Activated T-helper 1 cell treated with anti-CD3 and anti-CD28 coated beads, Interleukin-12 subunit alpha, Interleukin-12 subunit beta, Interleukin-2, Interleukin-4 antibody, amounts not matched to agents 30 ng/mL and 10 ng/mL and 1 ng/mL, durations not matched to agents 14 hours and 24 hours and 36 hours (primary cell): ENCODE data around the gene CFTR. TPM values are rescaled to one million over a fixed set of nuclear protein-coding genes. Genes with fewer than 3 reads are reported as not detected.
"Not testable (repeated sequence)": the region's sequence is repeated elsewhere in the genome, so short reads cannot be mapped to it uniquely, and the experiment has no call there.

Experiments
- DNase-seq: peaks from one replicate; pipeline ENCODE4 v3.0.0; 2021; ENCODE audit warnings: low spot score
- H3K27ac Mint-ChIP-seq: one replicate; pipeline ENCODE4 v1.8.0; 2021; ENCODE audit warnings: mild to moderate bottlenecking, mixed read lengths
- H3K27me3 Mint-ChIP-seq: one replicate; pipeline ENCODE4 v1.8.0; 2022; ENCODE audit warnings: mild to moderate bottlenecking, moderate library complexity, mixed read lengths; ENCODE audit not compliant: insufficient read depth
- H3K36me3 Mint-ChIP-seq: one replicate; pipeline ENCODE4 v1.8.0; 2021; ENCODE audit warnings: low read depth, mixed read lengths
- H3K4me1 Mint-ChIP-seq: one replicate; pipeline ENCODE4 v1.8.0; 2021; ENCODE audit warnings: low read depth, mixed read lengths
- H3K4me3 Mint-ChIP-seq: one replicate; pipeline ENCODE4 v1.8.0; 2021; ENCODE audit warnings: mild to moderate bottlenecking, moderate library complexity, mixed read lengths
- H3K9me3 Mint-ChIP-seq: one replicate; pipeline ENCODE4 v1.8.0; 2021; ENCODE audit warnings: mixed read lengths
- intact Hi-C: fragments of 100-400 bp; cut with micrococcal nuclease; formaldehyde crosslinking; loops from one replicate; pipeline ENCODE4 v1.15.1; 2024
- total RNA-seq: library from RNA; stranded (reverse); gene quantifications from 2 replicates; pipeline ENCODE4 v1.2.3, GENCODE V29; 2022

The CFTR gene
- total RNA-seq = not detected in 2 replicates

DNA sequence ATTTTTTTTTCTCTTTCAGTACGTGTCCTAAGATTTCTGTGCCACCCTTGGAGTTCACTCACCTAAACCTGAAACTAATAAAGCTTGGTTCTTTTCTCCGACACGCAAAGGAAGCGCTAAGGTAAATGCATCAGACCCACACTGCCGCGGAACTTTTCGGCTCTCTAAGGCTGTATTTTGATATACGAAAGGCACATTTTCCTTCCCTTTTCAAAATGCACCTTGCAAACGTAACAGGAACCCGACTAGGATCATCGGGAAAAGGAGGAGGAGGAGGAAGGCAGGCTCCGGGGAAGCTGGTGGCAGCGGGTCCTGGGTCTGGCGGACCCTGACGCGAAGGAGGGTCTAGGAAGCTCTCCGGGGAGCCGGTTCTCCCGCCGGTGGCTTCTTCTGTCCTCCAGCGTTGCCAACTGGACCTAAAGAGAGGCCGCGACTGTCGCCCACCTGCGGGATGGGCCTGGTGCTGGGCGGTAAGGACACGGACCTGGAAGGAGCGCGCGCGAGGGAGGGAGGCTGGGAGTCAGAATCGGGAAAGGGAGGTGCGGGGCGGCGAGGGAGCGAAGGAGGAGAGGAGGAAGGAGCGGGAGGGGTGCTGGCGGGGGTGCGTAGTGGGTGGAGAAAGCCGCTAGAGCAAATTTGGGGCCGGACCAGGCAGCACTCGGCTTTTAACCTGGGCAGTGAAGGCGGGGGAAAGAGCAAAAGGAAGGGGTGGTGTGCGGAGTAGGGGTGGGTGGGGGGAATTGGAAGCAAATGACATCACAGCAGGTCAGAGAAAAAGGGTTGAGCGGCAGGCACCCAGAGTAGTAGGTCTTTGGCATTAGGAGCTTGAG lies at the start of gene CFTR:
TSS of gene CFTR (plus strand) at position 801 of the 830 bp plus-strand sequence. CDS start 70 bp downstream, outside the sequence.
- Mint-ChIP-seq H3K9me3 (no peaks in the 10 kb centered on the region), H3K4me1 (no peaks in the 10 kb centered on the region), H3K27ac (no peak within 1 kb of the TSS), H3K27me3 (peaks cover 36% of the 10 kb centered on the region), H3K4me3 (peak within 1 kb of the TSS; percentile 5), H3K36me3 (no peaks in the 10 kb centered on the region)
- DNase-seq = no peak
- intact Hi-C loops = no loop called here

- no peak for DNase-seq
- H3K36me3 Mint-ChIP-seq = no peaks in the 10 kb centered on the region
- no peak overlapping the region for H3K4me3 Mint-ChIP-seq
- no peak overlapping the region for H3K27ac Mint-ChIP-seq
- H3K9me3 Mint-ChIP-seq = no peaks in the 10 kb centered on the region
- peaks cover 4% of the 10 kb centered on the region for H3K27me3 Mint-ChIP-seq
- intact Hi-C loops = no loop called here
- H3K4me1 Mint-ChIP-seq = peaks cover 7% of the 10 kb centered on the region
Measured at GRCh38 chr7:117435475-117436043, 44.3 kb upstream of the CFTR start.

- DNase-seq = no peak
- H3K27ac Mint-ChIP-seq = no peak overlapping the region
- intact Hi-C loops = no loop called here
- H3K27me3 Mint-ChIP-seq = no peaks in the 10 kb centered on the region
- no peaks in the 10 kb centered on the region for H3K9me3 Mint-ChIP-seq
- H3K4me1 Mint-ChIP-seq = no peaks in the 10 kb centered on the region
- no peaks in the 10 kb centered on the region for H3K36me3 Mint-ChIP-seq
- H3K4me3 Mint-ChIP-seq = no peak overlapping the region
Measured at GRCh38 chr7:117444646-117445045, 35.2 kb upstream of the CFTR start.

DNA sequence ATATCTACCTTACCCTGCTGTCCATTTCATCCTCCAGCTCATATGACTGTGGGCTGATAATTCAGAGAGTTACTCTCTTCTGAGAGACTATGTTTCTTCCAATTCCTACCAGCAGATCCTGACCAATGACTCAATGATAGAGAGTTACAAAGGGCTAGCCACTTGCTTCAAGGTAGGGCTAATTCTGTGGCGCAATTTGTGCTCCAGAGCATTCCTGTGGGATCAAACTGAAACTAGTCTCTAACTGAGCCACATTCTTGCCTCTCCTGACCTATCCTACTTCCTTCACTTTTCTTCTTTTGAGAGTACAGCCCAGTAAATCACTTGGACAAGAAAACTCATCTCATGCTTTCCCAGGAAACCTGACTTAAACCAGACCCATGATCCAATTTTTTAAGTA lies 34.6 kb upstream of the CFTR start:
- no peaks in the 10 kb centered on the region for H3K36me3 Mint-ChIP-seq

GRCh38 chr7:117446220-117446815 lies 33.5 kb upstream of the CFTR start:
- Mint-ChIP-seq H3K9me3 (no peaks in the 10 kb centered on the region), H3K27ac (no peak overlapping the region), H3K4me3 (no peak overlapping the region), H3K4me1 (no peaks in the 10 kb centered on the region), H3K27me3 (no peaks in the 10 kb centered on the region), H3K36me3 (no peaks in the 10 kb centered on the region)
- intact Hi-C loops = no loop called here
- DNase-seq = no peak

More for the DNA sequence above, 34.6 kb upstream of the CFTR start:
- no peak overlapping the region for H3K27ac Mint-ChIP-seq
- no peaks in the 10 kb centered on the region for H3K27me3 Mint-ChIP-seq
- no peaks in the 10 kb centered on the region for H3K9me3 Mint-ChIP-seq
- intact Hi-C loops = no loop called here
- no peak for DNase-seq
- H3K4me1 Mint-ChIP-seq = no peaks in the 10 kb centered on the region
- no peak overlapping the region for H3K4me3 Mint-ChIP-seq

- DNase-seq = no peak
- Mint-ChIP-seq H3K4me1 (no peaks in the 10 kb centered on the region), H3K9me3 (no peaks in the 10 kb centered on the region), H3K4me3 (no peak overlapping the region), H3K27me3 (no peaks in the 10 kb centered on the region), H3K36me3 (no peaks in the 10 kb centered on the region), H3K27ac (no peak overlapping the region)
- intact Hi-C loops = no loop called here
Measured at GRCh38 chr7:117448655-117449054, 31.2 kb upstream of the CFTR start.

GRCh38 chr7:117458977-117459583 lies 20.7 kb upstream of the CFTR start:
- intact Hi-C loops = loop anchor here (1.0 to 2.0 kb wide), 2 partner anchors 257 to 646 kb away; no protein-coding TSS in a partner anchor
- H3K9me3 Mint-ChIP-seq = no peaks in the 10 kb centered on the region
- DNase-seq = no peak
- H3K27me3 Mint-ChIP-seq = no peaks in the 10 kb centered on the region
- H3K4me3 Mint-ChIP-seq = no peak overlapping the region
- no peaks in the 10 kb centered on the region for H3K36me3 Mint-ChIP-seq
- H3K27ac Mint-ChIP-seq = no peak overlapping the region
- H3K4me1 Mint-ChIP-seq = no peaks in the 10 kb centered on the region

GRCh38 chr7:117459735-117460134 lies 20.1 kb upstream of the CFTR start:
- H3K4me1 Mint-ChIP-seq = no peaks in the 10 kb centered on the region
- intact Hi-C loops = loop anchor here (1.0 to 2.0 kb wide), 2 partner anchors 257 to 645 kb away; no protein-coding TSS in a partner anchor
- no peak for DNase-seq
- no peaks in the 10 kb centered on the region for H3K9me3 Mint-ChIP-seq
- H3K4me3 Mint-ChIP-seq = no peak overlapping the region
- H3K36me3 Mint-ChIP-seq = no peaks in the 10 kb centered on the region
- H3K27ac Mint-ChIP-seq = no peak overlapping the region
- H3K27me3 Mint-ChIP-seq = peaks cover 2% of the 10 kb centered on the region

GRCh38 chr7:117460815-117461214 lies 19.0 kb upstream of the CFTR start:
- H3K36me3 Mint-ChIP-seq, H3K4me3 Mint-ChIP-seq, DNase-seq, H3K27me3 Mint-ChIP-seq, H3K27ac Mint-ChIP-seq, H3K4me1 Mint-ChIP-seq, intact Hi-C loops, H3K9me3 Mint-ChIP-seq: not testable (repeated sequence)

- DNase-seq = no peak
- peaks cover 2% of the 10 kb centered on the region for H3K27me3 Mint-ChIP-seq
- H3K4me1 Mint-ChIP-seq = no peaks in the 10 kb centered on the region
- H3K27ac Mint-ChIP-seq = no peak overlapping the region
- no peaks in the 10 kb centered on the region for H3K9me3 Mint-ChIP-seq
- H3K36me3 Mint-ChIP-seq = no peaks in the 10 kb centered on the region
- intact Hi-C loops = no loop called here
- no peak overlapping the region for H3K4me3 Mint-ChIP-seq
Measured at GRCh38 chr7:117468174-117468573, 11.7 kb upstream of the CFTR start.

- no peaks in the 10 kb centered on the region for H3K27me3 Mint-ChIP-seq
- no peak for DNase-seq
- intact Hi-C loops = no loop called here
- no peaks in the 10 kb centered on the region for H3K4me1 Mint-ChIP-seq
- H3K4me3 Mint-ChIP-seq = no peak overlapping the region
- H3K27ac Mint-ChIP-seq = no peak overlapping the region
- H3K9me3 Mint-ChIP-seq = no peaks in the 10 kb centered on the region
- H3K36me3 Mint-ChIP-seq = no peaks in the 10 kb centered on the region
Measured at GRCh38 chr7:117470777-117471176, 9.0 kb upstream of the CFTR start.

- no peak for DNase-seq
- H3K9me3 Mint-ChIP-seq = no peaks in the 10 kb centered on the region
- intact Hi-C loops = no loop called here
- H3K27me3 Mint-ChIP-seq = peaks cover 5% of the 10 kb centered on the region
- H3K4me3 Mint-ChIP-seq = no peak overlapping the region
- H3K27ac Mint-ChIP-seq = no peak overlapping the region
- H3K36me3 Mint-ChIP-seq = no peaks in the 10 kb centered on the region
- no peaks in the 10 kb centered on the region for H3K4me1 Mint-ChIP-seq
Measured at GRCh38 chr7:117472335-117472734, 7.5 kb upstream of the CFTR start.
